GM10248 (cell line): Measurements from ENCODE around the gene AATF.

Source experiments
- CTCF ChIA-PET: fragments of 300-600 bp; sonication (Branson Sonifier 250); formaldehyde crosslinking; extraction: SDS; loops from one replicate; lab custom pipeline; 2021; ENCODE audit warnings: antibody characterized with exemption; lab: Yijun Ruan, JAX
- POLR2A ChIA-PET: fragments of 350-650 bp; sonication (Branson Sonifier 250); formaldehyde crosslinking; extraction: SDS; loops from one replicate; lab custom pipeline; 2020; ENCODE audit warnings: antibody characterized with exemption; lab: Yijun Ruan, JAX
- DNase-seq: peaks from one replicate; pipeline ENCODE4 v3.0.0; 2012; ENCODE audit errors: extremely low spot score
- TF ChIP-seq, protein P1 (sequence below): IDR thresholded peaks from 2 replicates; pipeline ENCODE4 v1.5.1; 2012; ENCODE audit warnings: mild to moderate bottlenecking, low read depth; ENCODE audit errors: extremely low read depth, missing control alignments, control extremely low read depth

AATF gene

DNA sequence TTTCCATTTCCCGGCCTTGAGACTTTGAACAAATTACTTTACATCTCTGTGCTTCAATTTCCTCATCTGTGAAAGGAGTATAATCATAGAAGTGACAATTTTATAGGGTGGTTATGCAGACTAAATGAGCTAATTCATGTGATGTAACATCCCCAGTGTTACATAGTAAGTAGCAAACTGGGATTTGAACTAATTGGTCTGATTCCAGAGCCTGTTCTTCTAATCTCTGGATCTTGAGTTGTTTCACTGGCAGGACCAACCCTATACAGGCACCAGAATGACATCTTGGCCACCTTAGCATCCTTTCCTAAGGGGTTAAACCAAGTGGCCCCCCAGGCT is 77.7 kb downstream of the AATF start:
- TF ChIP-seq, protein P1, sequence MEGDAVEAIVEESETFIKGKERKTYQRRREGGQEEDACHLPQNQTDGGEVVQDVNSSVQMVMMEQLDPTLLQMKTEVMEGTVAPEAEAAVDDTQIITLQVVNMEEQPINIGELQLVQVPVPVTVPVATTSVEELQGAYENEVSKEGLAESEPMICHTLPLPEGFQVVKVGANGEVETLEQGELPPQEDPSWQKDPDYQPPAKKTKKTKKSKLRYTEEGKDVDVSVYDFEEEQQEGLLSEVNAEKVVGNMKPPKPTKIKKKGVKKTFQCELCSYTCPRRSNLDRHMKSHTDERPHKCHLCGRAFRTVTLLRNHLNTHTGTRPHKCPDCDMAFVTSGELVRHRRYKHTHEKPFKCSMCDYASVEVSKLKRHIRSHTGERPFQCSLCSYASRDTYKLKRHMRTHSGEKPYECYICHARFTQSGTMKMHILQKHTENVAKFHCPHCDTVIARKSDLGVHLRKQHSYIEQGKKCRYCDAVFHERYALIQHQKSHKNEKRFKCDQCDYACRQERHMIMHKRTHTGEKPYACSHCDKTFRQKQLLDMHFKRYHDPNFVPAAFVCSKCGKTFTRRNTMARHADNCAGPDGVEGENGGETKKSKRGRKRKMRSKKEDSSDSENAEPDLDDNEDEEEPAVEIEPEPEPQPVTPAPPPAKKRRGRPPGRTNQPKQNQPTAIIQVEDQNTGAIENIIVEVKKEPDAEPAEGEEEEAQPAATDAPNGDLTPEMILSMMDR = no peak
- DNase-seq = no peak
- ChIA-PET POLR2A (no interaction called here), CTCF (interaction anchor here (0.7 to 1.2 kb wide), 2 partner anchors 21 to 38 kb away, joined by 3 to 6 read pairs; no protein-coding TSS in a partner anchor)

DNA sequence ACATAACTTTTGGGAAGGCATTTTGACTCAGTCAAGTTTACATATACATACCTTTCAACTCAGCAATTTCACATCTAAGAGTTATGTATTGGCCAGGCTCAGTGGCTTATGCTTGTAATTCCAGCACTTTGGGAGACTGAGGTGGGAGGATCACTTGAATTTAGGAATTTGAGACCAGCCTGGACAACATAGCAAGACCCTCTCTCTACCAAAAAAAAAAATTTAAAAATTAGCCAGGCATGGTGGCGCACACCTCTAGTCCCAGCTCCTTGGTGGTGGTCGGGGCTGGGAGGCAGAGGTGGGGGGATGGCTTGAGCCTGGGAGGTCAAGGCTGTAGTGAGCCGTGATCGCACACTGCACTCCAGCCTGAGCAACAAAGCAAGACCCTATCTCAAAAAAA is 79.3 kb downstream of the AATF start:
- TF ChIP-seq, protein P1 = no peak
- DNase-seq = no peak
- POLR2A ChIA-PET = no interaction called here
- CTCF ChIA-PET = interaction anchor here (1.2 to 1.5 kb wide), 2 partner anchors 11 to 20 kb away, joined by 4 to 7 read pairs; no protein-coding TSS in a partner anchor

DNA sequence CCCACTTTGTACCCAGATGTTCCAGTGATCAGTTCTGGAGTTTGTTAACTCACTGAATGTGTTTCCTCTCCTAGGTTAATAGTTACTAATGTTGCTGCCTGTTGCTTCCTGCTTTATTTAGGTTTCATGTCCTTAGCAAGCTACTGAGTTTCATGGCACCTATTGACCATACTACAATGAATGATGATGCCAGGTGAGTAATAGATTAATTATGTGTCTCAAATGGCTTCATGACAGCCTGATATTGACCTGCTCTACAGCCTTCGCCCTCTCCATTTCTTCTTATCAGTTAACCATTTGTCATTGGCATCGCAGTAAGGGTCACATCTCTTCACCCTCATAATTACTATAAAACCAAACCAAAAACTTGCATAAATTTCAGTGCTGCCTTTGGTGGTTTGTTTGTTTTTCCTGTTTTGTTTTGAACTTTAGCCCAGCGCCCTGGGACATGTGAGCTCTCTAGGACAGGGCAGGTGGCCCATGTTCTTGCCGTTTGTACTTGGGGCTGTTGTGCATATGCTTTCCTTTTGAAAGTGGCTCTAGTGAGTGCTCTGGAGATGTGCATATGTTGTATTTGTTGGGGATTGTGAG is 82.8 kb downstream of the AATF start:
- ChIA-PET POLR2A (no interaction called here), CTCF (no interaction called here)
- TF ChIP-seq, protein P1 = no peak
- DNase-seq = no peak

DNA sequence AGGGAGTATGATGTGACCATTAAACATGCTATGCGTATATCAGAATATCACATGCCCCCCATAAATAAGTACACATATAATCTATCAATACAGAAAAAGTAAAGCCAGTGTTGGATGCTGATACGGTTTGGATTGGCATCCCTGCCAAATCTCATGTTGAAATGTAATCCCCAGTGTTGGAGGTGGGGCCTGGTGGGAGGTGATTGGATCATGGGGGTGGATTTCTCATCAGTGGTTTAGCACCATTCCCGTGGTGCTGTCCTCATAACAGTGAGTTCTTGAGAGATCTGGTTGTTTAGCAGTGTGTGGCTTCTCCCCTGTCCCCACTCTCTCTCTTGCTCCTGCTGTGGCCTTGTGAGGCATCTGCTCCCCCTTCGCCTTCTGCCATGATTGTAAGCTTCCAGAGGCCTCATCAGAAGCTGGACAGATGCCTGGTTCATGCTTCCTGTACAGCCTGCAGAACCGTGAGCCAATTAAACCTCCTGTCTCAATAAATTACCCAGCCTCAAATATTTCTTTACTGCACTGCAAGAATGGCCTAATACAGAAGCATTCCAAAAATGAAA is 88.9 kb downstream of the AATF start:
- ChIA-PET CTCF (interaction anchor here (0.7 to 3.0 kb wide), 4 partner anchors 10 to 409 kb away, joined by 3 to 14 read pairs (median 3); no protein-coding TSS in a partner anchor), POLR2A (no interaction called here)
- TF ChIP-seq, protein P1 = no peak
- DNase-seq = no peak

DNA sequence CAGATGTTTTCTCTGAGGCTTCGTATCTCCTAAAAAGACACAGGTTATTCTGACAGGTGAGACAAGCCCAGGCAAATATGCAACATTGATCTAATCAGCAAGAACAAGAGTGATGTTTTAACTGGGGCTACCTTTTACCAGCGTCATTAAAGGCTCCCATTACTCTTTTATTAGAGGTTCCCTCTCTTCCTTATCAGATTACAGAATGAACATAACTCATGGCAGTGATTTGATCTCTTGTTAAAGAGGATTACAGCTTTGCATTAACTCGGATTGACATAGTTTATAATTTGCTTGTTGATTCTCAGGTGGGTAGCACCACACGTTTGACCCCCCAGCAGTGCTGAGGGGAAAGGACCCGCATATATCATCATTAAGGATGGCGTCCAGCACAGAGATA is 90.5 kb downstream of the AATF start:
- POLR2A ChIA-PET = no interaction called here
- DNase-seq = no peak
- CTCF ChIA-PET = no interaction called here
- TF ChIP-seq, protein P1 = no peak

DNA sequence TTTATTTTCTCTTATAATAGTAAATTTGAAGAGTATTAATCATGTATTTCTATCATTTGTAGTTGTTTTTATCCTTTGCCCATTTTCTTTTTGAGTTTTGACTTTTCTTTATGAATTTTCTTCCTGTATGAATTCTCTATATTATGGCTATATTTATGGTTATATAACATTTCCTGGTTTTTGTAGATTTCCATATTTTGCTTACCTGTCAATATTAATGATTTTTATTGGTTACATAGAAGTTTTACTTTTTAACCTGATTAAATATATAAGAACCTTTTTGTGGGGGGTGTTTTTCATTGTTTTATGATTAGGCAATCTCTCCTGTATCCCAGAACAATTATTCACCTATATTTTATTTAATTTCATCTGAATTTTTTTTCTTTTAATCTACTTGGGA is 93.2 kb downstream of the AATF start:
- ChIA-PET POLR2A (interaction anchor here (0.6 kb wide), 1 partner anchor 85 kb away, joined by 5 read pairs; no protein-coding TSS in a partner anchor), CTCF (no interaction called here)
- DNase-seq = no peak
- TF ChIP-seq, protein P1 = no peak
